Stomach (tissue), 4 donors: Measurements from ENCODE around the gene MTA3.

Source experiments
- CTCF ChIP-seq, 7 experiments: fragments of 450-650 bp in 4 of 7; fragments of 200-600 bp in 3 of 7; sonication (generic) in 3 of 7; IDR thresholded peaks; one replicate each; pipeline ENCODE4 v1.5.1; 2016 to 2019; ENCODE audit warnings: antibody characterized with exemption in 7 of 7, control low read depth in 2 of 7, mild to moderate bottlenecking in 1 of 7
- EP300 ChIP-seq: sonication (generic); formaldehyde crosslinking; IDR thresholded peaks from one replicate; pipeline ENCODE4 v1.6.1; 2017; ENCODE audit warnings: antibody characterized with exemption
- POLR2A ChIP-seq, 4 donors: fragments of 450-650 bp; IDR thresholded peaks; one replicate each; pipeline ENCODE4 v1.6.1; 2016; ENCODE audit warnings: antibody characterized with exemption in 4 of 4, control low read depth in 2 of 4, mild to moderate bottlenecking in 1 of 4, moderate library complexity in 1 of 4
- POLR2AphosphoS5 ChIP-seq, 3 donors: sonication (generic); formaldehyde crosslinking; IDR thresholded peaks; one replicate each; pipeline ENCODE4 v1.6.1; 2016; ENCODE audit warnings: antibody characterized with exemption in 3 of 3

GRCh38 chr2:42652086-42652485 is 83.7 kb downstream of the MTA3 start:
- no peak for TF ChIP-seq CTCF (IDR thresholded peaks at IDR 0.05)
- no peak for TF ChIP-seq POLR2A (IDR thresholded peaks at IDR 0.05)
- no peak for TF ChIP-seq EP300
- no peak for TF ChIP-seq POLR2AphosphoS5 (IDR thresholded peaks at IDR 0.05)
